ENCODE measurements around the gene ZNF318.

ZNF318 gene

GRCh38 chr6:43307451-43308100 lies 61.9 kb downstream of the ZNF318 start:
- H3K9me3 ChIP-seq (ENCODE audit: control insufficient read depth, insufficient read depth, low read length), result no peaks in the 10 kb centered on the region
- H4K20me1 ChIP-seq (ENCODE audit: control insufficient read depth, insufficient read depth, low read depth, low read length), result no peaks in the 10 kb centered on the region
- peaks cover 51% of the 10 kb centered on the region for H3K4me1 ChIP-seq (ENCODE audit: control insufficient read depth, low read length)
- H3K27me3 ChIP-seq (ENCODE audit: control insufficient read depth, low read length), result no peaks in the 10 kb centered on the region
- H3K9me2 ChIP-seq (replicated peaks; ENCODE audit: control insufficient read depth, low read length), result no peaks in the 10 kb centered on the region
- H3K4me3 ChIP-seq (ENCODE audit: low read length), result peak overlapping the region; percentile 74
- peak overlapping the region; percentile 94 for H3K4me2 ChIP-seq (ENCODE audit: low read length)
- TF ChIP-seq EZH2phosphoT487 (IDR thresholded peaks at IDR 0.05; ENCODE audit: borderline replicate concordance, low read length), result no peak
- TF ChIP-seq CTCF (IDR thresholded peaks at IDR 0.05; ENCODE audit: low read depth, low read length, poor library complexity, severe bottlenecking), result no peak
- H3F3A ChIP-seq (ENCODE audit: control insufficient read depth, insufficient read depth), result peaks cover 9% of the 10 kb centered on the region
- peaks cover 3% of the 10 kb centered on the region; the same call in 1 of the 2 replicates for H3K79me2 ChIP-seq (ENCODE audit: control insufficient read depth, low read length)
- no peaks in the 10 kb centered on the region; the same call in 1 of the 2 replicates for H3K36me3 ChIP-seq (ENCODE audit: control insufficient read depth, low read length)
- no peak overlapping the region for H3K27ac ChIP-seq (ENCODE audit: low read depth, low read length)

GRCh38 chr6:43306086-43306485 lies 63.4 kb downstream of the ZNF318 start:
- H3K4me3 ChIP-seq (ENCODE audit: low read length), result no peak overlapping the region
- no peak for TF ChIP-seq EZH2phosphoT487 (IDR thresholded peaks at IDR 0.05; ENCODE audit: borderline replicate concordance, low read length)
- no peak for TF ChIP-seq CTCF (IDR thresholded peaks at IDR 0.05; ENCODE audit: low read depth, low read length, poor library complexity, severe bottlenecking)
- no peaks in the 10 kb centered on the region for H3K9me3 ChIP-seq (ENCODE audit: control insufficient read depth, insufficient read depth, low read length)
- H3K79me2 ChIP-seq (ENCODE audit: control insufficient read depth, low read length), result peaks cover 3% of the 10 kb centered on the region; the same call in 1 of the 2 replicates
- no peaks in the 10 kb centered on the region; the same call in 1 of the 2 replicates for H3K36me3 ChIP-seq (ENCODE audit: control insufficient read depth, low read length)
- H3K4me2 ChIP-seq (ENCODE audit: low read length), result no peak overlapping the region
- H3K4me1 ChIP-seq (ENCODE audit: control insufficient read depth, low read length), result peaks cover 36% of the 10 kb centered on the region
- H3K27ac ChIP-seq (ENCODE audit: low read depth, low read length), result no peak overlapping the region
- no peaks in the 10 kb centered on the region for H4K20me1 ChIP-seq (ENCODE audit: control insufficient read depth, insufficient read depth, low read depth, low read length)
- no peaks in the 10 kb centered on the region for H3K9me2 ChIP-seq (replicated peaks; ENCODE audit: control insufficient read depth, low read length)
- no peaks in the 10 kb centered on the region for H3F3A ChIP-seq (ENCODE audit: control insufficient read depth, insufficient read depth)
- no peaks in the 10 kb centered on the region for H3K27me3 ChIP-seq (ENCODE audit: control insufficient read depth, low read length)

- Histone ChIP-seq H3K27me3 (ENCODE audit: control insufficient read depth, low read length) (no peaks in the 10 kb centered on the region), H4K20me1 (ENCODE audit: control insufficient read depth, insufficient read depth, low read depth, low read length) (no peaks in the 10 kb centered on the region)
Observed at GRCh38 chr6:43304882-43305281, 64.6 kb downstream of the ZNF318 start.

More at GRCh38 chr6:43304882-43305281, 64.6 kb downstream of the ZNF318 start:
- Histone ChIP-seq H3K9me2 (replicated peaks; ENCODE audit: control insufficient read depth, low read length) (no peaks in the 10 kb centered on the region), H3K36me3 (ENCODE audit: control insufficient read depth, low read length) (no peaks in the 10 kb centered on the region; the same call in 1 of the 2 replicates), H3F3A (ENCODE audit: control insufficient read depth, insufficient read depth) (no peaks in the 10 kb centered on the region), H3K27ac (ENCODE audit: low read depth, low read length) (no peak overlapping the region), H3K9me3 (ENCODE audit: control insufficient read depth, insufficient read depth, low read length) (no peaks in the 10 kb centered on the region), H3K4me2 (ENCODE audit: low read length) (no peak overlapping the region), H3K4me1 (ENCODE audit: control insufficient read depth, low read length) (peaks cover 27% of the 10 kb centered on the region), H3K4me3 (ENCODE audit: low read length) (no peak overlapping the region), H3K79me2 (ENCODE audit: control insufficient read depth, low read length) (peaks cover 3% of the 10 kb centered on the region; the same call in 1 of the 2 replicates)
- TF ChIP-seq EZH2phosphoT487 (IDR thresholded peaks at IDR 0.05; ENCODE audit: borderline replicate concordance, low read length), result no peak
- TF ChIP-seq CTCF (IDR thresholded peaks at IDR 0.05; ENCODE audit: low read depth, low read length, poor library complexity, severe bottlenecking), result no peak
